NCI-H2196 (cell line): ENCODE measurements around the gene TTLL5.

Experiments
- DNase-seq: peaks from one replicate; lab custom pipeline; 2025; ENCODE audit not compliant: unreplicated experiment; lab: John Stamatoyannopoulos, UW

Gene TTLL5

DNA sequence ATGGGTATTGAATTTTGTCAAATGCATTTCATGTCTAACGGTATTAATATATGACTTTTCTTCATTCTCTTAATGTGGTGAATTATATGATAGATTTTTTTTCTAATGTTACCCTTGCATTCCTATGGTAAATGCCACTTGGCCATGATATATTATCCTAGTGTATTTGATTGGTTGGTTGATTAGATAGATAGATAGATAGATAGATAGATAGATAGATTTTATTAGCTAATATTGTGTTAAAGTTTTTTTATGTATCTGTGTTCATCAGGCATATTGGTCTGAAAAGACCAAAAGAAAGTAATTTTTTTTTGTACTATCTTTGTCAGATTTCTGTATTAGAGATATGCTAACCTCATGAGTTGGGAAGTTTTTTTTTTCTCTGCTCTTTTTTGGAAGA, 196.2 kb downstream of the TTLL5 start:
- DNase-seq: no peak

DNA sequence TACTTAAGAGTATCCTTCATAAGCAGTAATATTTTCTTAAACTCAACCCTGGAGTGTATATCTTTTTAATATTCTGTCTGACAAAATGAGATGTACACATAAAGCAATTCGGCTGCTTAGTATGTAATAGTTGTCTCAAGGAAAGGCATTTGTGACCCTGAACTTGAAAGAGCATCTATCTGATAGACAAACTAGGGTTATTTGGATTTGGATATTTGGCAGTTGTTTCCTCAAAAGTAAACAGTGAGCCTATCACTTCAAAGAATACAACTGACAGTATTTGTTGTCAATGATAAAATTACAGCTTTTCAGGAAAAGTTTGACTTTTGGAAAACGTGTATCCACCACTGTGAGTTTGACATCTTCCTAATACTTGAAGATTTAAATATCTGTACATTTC, 197.3 kb downstream of the TTLL5 start:
- DNase-seq: no peak

DNA sequence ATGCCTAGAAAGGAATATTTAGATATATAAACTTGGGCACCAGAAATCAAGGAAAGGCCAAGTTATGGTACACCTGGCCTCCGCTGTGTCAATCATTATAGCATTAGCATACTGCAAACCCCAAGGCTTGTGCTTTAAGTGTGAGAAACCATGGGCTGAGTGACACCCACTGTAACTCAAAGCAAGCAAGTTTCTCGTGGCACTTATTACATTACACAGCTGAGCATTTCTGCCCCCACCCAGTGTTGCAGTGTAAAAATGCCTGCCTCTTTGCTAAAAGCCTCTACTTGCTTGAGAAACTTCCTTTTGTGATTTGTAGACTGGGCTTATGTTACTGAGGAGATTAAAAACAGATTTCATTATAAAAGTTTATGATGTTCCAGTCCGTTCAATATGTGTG, 198.7 kb downstream of the TTLL5 start:
- DNase-seq: no peak

DNA sequence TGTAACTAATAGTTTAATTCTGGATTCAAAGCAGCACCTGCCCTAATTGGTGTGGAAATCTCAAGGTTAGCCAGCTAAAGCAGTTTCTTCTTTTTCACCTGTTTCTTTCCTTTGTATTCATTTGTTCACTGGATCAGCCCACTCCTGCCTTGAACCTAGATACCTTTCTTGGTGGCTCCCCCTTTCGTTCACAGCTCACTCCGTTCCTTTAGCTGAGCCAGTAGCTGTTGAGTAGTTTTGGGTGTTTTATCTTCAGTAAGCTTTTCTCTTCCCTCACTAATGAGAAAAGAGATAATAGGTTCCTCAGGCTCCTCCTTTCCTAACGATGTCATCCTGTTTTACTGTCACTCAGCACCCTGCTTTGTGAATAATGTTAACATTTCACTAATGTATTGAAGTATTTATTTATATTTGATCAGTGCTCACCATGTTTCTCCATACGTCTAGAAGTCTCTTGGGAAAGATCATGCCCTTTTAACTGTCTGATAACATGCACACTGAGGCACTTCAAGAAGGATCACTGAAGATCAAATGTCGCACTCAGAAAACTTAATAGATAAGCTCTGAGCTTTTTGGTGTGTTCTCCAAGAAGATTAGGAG, 199.6 kb downstream of the TTLL5 start:
- DNase-seq: no peak

- no peak for DNase-seq
These were observed 200.1 kb downstream of the TTLL5 start for GRCh38 chr14:75861161-75861621.

- DNase-seq: no peak
These were observed 202.2 kb downstream of the TTLL5 start for GRCh38 chr14:75863221-75863620.

DNA sequence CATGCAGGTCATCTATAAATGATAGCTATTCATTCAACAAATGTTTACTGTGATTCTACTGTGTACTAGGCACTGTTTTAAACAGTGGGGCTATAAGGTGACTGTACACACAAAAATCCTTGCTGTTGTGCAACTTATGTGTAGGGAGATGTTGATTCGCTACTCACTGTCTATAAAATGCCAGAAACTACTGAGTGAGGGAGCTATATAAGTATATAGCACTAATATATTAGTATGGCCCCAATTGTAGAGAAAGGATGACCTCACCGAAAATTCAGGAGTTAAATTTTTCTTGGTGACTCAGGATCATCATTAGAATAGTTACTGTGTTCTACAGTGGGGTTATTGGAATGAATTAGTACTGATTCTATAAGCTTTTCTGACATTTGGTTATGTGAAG, 203.3 kb downstream of the TTLL5 start:
- DNase-seq: no peak

GRCh38 chr14:75865531-75865930, 204.5 kb downstream of the TTLL5 start:
- no peak for DNase-seq

DNA sequence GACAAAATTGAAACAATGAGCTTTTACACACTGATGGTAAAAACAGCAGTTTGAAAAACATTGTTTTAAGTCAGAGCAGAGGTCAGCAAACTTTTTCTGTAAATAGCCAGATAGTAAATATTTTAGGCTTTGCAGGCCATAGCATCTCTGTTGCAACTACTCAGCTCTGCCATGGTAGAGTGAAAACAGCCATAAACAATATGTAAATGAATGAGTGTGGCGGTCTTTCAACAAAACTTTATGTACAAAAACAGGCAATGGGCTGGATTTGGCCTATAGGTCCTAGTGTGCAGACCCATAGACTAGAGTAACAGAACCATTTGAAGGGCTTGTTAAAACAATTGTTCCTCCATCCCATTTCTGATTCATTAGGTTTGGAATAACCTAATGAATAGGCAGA, 205.9 kb downstream of the TTLL5 start:
- no peak for DNase-seq

DNA sequence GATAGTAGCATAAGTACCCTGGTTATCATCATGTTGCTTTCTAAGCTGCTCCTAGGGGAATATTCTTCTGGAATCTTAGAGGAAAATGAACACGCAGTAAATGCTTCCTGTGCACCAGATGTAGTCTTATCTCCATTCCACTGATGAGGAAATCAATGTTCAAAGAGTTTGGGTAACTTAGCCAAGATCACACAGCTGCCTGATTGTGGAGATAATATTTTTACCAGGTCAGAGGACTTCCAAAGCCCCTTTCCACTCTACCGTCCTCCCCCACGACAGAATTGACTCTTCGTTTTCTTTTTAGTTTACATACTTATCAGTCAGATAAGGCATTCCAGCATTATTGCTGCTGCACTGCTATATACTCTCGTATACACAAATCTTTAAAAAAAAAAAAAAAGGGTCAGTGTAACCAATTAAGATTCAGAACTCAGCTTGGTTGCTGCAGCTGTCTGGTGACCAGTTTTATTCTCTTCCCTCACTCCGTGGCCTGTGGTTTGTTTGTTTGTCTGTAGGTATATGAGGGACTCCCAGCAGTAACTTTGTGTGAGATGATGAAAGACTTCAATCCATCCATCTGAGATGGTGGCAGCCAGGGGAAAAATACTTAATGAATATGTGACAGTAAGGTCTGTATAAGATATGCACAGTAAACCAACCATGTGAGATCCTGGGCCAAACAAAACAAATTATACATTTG, 210.3 kb downstream of the TTLL5 start:
- DNase-seq: no peak

GRCh38 chr14:75875958-75876357, 214.9 kb downstream of the TTLL5 start:
- DNase-seq: no peak

- DNase-seq: no peak
These were observed 215.5 kb downstream of the TTLL5 start for GRCh38 chr14:75876530-75876929.

DNA sequence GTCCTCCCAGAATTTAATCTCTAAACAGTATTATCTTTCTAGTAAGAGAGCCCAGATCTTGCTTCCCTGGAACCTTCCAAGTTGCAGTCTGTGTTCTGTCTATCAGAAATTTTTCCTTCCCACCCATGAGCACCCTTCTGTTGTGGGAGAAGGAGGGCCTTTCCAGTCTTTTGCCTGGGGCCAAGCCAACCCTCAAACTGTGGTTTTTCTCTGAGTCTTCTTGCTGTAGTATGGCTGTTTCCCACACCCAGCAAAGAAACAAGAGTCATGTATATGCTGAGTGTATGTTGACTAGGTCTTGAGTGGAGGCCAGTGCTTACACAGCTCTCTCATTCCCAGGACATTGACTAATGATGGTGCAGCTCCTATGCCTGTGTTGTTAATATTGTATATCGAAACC, 216.2 kb downstream of the TTLL5 start:
- DNase-seq: no peak

- DNase-seq: no peak
These were observed 216.8 kb downstream of the TTLL5 start for GRCh38 chr14:75877884-75878283.

GRCh38 chr14:75879031-75879430, 218.0 kb downstream of the TTLL5 start:
- DNase-seq: no peak

DNA sequence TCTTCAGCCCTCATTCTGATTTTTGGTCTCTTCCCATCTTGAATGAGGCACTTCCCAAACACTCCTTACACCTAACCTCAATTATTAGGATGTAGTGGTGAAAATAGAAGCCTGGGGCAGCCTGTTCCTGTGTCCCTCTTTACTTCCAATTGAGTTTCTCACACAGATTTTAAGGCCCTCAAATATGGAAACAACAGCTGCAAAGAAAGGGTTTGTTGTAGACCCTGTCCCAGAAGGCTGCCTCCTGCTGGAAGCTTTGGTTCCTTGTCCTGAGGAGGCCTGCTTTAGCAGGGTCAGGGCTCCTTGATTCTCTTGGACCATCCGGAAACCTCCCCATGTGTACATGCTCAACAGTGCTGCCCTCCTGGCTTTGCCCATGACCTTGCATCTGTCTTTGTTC, 219.5 kb downstream of the TTLL5 start:
- no peak for DNase-seq

- no peak for DNase-seq
These were observed 220.9 kb downstream of the TTLL5 start for GRCh38 chr14:75881994-75882393.

- no peak for DNase-seq
These were observed 223.2 kb downstream of the TTLL5 start for GRCh38 chr14:75884198-75884611.

DNA sequence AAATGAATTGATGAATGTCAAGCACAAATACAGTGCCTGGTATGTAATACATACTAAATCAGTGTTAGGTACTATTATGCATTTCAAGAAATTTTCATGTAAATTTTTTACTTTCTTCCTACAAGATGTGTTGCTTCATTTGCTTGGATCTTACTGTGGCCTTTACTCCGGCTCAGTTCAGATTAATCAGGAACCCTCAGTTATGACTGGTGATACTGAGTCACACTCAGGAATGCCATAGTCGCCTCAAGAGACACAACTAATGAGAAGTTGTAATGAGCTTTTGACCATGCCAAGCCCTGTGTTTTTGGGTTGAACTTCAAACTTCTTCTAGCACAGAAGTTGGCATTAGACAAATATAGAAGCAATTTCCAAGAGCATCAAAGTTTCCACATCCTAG, 224.8 kb downstream of the TTLL5 start:
- DNase-seq: no peak

DNA sequence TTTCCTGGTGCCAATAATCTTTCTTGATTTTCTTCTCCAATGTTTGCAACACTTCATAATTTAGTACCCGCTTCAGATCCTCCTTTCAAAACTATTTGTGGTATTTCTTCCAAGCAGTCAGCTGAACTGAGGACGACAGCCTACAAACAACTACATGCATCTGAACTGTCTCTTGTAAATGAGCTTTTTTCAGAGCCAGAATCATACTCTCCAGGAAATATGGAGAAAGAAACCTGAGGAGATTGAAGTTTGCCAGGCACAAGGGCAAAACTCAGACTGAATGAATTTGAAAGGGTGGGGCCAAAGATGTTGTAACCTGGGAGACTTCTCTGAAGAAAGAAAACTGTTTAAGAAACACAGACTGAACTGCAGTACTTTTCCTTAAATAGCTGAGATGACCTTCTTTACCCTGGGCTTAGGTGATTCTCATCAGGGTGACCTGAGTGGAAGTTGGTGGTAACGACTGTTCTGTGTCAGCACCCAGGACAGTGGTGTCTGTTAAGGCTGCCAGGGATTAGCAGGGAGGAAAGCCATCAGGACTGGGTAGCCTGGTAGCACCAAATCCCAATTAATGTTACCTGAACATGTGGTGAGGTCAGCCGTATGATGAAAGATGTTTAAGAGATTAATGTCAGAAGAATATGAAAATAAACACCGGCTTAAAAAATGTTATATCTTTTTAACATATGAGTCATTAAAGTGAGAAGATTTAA, 225.7 kb downstream of the TTLL5 start:
- no peak for DNase-seq

- no peak for DNase-seq
These were observed 227.9 kb downstream of the TTLL5 start for GRCh38 chr14:75888945-75889344.

DNA sequence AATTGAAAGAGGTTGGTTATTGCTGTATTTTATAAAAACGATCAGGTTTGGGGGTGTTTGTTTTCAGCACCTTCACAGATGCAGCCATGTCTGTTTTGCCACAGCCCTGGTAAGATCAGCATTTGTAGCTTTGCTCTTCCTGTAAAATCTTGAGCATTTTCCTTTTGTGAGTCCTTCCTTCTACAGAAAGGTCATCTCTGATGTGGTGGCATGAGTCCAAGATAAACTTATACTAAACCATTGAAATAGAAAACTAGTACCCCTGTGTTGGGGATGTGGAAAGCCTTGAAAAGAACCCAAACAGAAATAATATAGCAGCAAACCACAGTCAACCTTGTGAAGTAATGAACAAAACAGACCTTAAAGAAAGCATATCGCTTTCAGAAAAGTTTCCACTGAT, 235.3 kb downstream of the TTLL5 start:
- DNase-seq: no peak
